ENCODE measurements around the gene ELOB. TPM values are rescaled to one million over a fixed set of nuclear protein-coding genes. Genes with fewer than 3 reads are reported as not detected.

Gene ELOB
- total and polyA plus RNA-seq, 2 of the 13 experiments (the other 11 are each of a cell fraction or from before 2014, with no cell fraction given): 208 to 225 TPM

DNA sequence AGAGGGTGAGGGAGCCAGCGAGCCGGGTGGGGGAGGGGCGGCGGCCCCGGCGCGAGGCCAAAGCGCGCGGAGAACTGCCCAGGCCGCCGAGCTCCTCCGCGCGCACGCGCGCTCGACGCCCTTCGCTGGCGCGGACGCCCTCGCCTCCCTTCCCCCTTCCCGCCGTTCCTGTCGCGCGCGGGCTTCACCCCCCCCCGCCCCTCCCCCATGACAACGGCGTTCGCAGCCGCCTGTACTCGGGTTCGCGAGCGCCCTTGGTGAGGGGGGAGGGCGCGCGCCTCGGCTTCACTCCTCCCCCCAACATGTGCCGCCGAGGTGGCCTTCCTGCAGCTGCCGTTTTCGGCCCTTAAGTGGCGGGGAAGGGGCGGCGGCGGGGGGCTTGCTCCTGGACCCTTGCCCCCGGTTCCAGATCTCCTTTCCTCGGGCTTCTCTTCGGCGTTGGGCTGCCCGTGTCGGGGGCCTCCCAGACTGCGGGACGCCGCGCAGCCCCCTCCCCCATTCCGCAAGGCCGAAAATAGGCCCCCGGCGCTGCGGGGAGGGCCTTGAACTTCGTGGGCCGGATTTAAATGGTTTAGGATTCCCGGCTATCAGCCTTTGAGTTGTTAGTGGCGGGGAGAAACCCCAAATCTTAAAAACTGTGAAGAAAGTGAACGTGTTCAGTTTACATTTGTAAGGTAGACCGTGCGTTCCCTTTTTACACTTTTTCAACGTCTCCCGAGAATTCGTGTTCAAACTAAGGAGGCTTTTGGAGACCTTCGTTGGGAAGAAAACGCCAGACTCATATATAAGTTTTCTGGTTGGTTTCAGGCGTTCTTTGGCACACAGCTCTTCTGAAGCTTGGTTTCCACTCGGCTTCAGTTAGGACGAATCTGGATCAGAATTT, 24.0 kb downstream of the ELOB start (continued):
- 0 out of 2 replicates have a peak, but pooled peaks have one; percentile 42 for TF ChIP-seq SIN3A (IDR thresholded peaks at IDR 0.05; ENCODE audit: borderline replicate concordance, low read depth, low read length)
- TF ChIP-seq SOX6 (IDR thresholded peaks at IDR 0.05): no peak
- no peak; the same call in 1 of the 2 replicates for TF ChIP-seq SOX6 (CRISPR knock-in tag; IDR thresholded peaks at IDR 0.05)
- TF ChIP-seq, protein P1, sequence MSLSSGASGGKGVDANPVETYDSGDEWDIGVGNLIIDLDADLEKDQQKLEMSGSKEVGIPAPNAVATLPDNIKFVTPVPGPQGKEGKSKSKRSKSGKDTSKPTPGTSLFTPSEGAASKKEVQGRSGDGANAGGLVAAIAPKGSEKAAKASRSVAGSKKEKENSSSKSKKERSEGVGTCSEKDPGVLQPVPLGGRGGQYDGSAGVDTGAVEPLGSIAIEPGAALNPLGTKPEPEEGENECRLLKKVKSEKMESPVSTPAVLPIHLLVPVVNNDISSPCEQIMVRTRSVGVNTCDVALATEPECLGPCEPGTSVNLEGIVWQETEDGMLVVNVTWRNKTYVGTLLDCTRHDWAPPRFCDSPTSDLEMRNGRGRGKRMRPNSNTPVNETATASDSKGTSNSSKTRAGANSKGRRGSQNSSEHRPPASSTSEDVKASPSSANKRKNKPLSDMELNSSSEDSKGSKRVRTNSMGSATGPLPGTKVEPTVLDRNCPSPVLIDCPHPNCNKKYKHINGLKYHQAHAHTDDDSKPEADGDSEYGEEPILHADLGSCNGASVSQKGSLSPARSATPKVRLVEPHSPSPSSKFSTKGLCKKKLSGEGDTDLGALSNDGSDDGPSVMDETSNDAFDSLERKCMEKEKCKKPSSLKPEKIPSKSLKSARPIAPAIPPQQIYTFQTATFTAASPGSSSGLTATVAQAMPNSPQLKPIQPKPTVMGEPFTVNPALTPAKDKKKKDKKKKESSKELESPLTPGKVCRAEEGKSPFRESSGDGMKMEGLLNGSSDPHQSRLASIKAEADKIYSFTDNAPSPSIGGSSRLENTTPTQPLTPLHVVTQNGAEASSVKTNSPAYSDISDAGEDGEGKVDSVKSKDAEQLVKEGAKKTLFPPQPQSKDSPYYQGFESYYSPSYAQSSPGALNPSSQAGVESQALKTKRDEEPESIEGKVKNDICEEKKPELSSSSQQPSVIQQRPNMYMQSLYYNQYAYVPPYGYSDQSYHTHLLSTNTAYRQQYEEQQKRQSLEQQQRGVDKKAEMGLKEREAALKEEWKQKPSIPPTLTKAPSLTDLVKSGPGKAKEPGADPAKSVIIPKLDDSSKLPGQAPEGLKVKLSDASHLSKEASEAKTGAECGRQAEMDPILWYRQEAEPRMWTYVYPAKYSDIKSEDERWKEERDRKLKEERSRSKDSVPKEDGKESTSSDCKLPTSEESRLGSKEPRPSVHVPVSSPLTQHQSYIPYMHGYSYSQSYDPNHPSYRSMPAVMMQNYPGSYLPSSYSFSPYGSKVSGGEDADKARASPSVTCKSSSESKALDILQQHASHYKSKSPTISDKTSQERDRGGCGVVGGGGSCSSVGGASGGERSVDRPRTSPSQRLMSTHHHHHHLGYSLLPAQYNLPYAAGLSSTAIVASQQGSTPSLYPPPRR (CRISPR knock-in tag; IDR thresholded peaks at IDR 0.05; ENCODE audit: borderline replicate concordance): peak; percentile 61
- TF ChIP-seq ZBTB2 (CRISPR knock-in tag; IDR thresholded peaks at IDR 0.05; ENCODE audit: low read depth): 0 out of 2 replicates have a peak, but pooled peaks have one; percentile 40
- peak; percentile 28; the same call in 1 of the 2 replicates for TF ChIP-seq SAP130 (CRISPR knock-in tag; IDR thresholded peaks at IDR 0.05; ENCODE audit: low read depth)
- TF ChIP-seq MYC (CRISPR knock-in tag; IDR thresholded peaks at IDR 0.05; ENCODE audit: borderline replicate concordance): peak; percentile 85
- no peak for TF ChIP-seq ZNF501 (CRISPR knock-in tag; IDR thresholded peaks at IDR 0.05)
- TF ChIP-seq SALL1 (CRISPR knock-in tag; IDR thresholded peaks at IDR 0.05): peak; percentile 6; the same call in 1 of the 2 replicates
- TF ChIP-seq CHD2 (IDR thresholded peaks at IDR 0.05; ENCODE audit: low read depth, low read length): peak; percentile 57; the same call in 1 of the 2 replicates
- no peak for TF ChIP-seq NR3C1 (CRISPR knock-in tag; IDR thresholded peaks at IDR 0.05)
- TF ChIP-seq ZNF121 (CRISPR knock-in tag; IDR thresholded peaks at IDR 0.05): no peak
- TF ChIP-seq AGO1 (IDR thresholded peaks at IDR 0.05; ENCODE audit: low read depth, low read length, poor library complexity, severe bottlenecking): peak; percentile 82
- TF ChIP-seq, protein P2, sequence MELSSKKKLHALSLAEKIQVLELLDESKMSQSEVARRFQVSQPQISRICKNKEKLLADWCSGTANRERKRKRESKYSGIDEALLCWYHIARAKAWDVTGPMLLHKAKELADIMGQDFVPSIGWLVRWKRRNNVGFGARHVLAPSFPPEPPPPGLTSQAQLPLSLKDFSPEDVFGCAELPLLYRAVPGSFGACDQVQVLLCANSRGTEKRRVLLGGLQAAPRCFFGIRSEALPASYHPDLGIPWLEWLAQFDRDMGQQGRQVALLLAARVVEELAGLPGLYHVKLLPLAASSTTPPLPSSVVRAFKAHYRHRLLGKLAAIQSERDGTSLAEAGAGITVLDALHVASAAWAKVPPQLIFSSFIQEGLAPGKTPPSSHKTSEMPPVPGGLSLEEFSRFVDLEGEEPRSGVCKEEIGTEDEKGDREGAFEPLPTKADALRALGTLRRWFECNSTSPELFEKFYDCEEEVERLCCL (CRISPR knock-in tag; IDR thresholded peaks at IDR 0.05; ENCODE audit: borderline replicate concordance): 0 out of 2 replicates have a peak, but pooled peaks have one; percentile 42
- no peak for TF ChIP-seq ATM (IDR thresholded peaks at IDR 0.05; ENCODE audit: borderline replicate concordance)
- TF ChIP-seq TERF1 (CRISPR knock-in tag; IDR thresholded peaks at IDR 0.05): no peak
- TF ChIP-seq U2AF1 (optimal IDR thresholded peaks at IDR 0.05; ENCODE audit: low read depth, low read length): no peak
- peak; percentile 91 for TF ChIP-seq ZNF740 (CRISPR knock-in tag; IDR thresholded peaks at IDR 0.05)
- no peak for TF ChIP-seq KDM1A (CRISPR knock-in tag; IDR thresholded peaks at IDR 0.05)
- TF ChIP-seq ZNF747 (CRISPR knock-in tag; IDR thresholded peaks at IDR 0.05; ENCODE audit: borderline replicate concordance): peak; percentile 36; the same call in 1 of the 2 replicates

Data from HepG2 (cell line).